Measurements from ENCODE around the gene TP73. TPM values are rescaled to one million over a fixed set of nuclear protein-coding genes. Genes with fewer than 3 reads are reported as not detected.

The TP73 gene
- total RNA-seq, 3 donors from 2014 or later (not counting 1 experiment from before 2014, with no cell fraction given) = 0.28 to 0.50 (median 0.39) TPM

- no peaks in the 10 kb centered on the region for H3K9me3 Mint-ChIP-seq
These were observed 127.1 kb downstream of the TP73 start for GRCh38 chr1:3779265-3779911.

DNA sequence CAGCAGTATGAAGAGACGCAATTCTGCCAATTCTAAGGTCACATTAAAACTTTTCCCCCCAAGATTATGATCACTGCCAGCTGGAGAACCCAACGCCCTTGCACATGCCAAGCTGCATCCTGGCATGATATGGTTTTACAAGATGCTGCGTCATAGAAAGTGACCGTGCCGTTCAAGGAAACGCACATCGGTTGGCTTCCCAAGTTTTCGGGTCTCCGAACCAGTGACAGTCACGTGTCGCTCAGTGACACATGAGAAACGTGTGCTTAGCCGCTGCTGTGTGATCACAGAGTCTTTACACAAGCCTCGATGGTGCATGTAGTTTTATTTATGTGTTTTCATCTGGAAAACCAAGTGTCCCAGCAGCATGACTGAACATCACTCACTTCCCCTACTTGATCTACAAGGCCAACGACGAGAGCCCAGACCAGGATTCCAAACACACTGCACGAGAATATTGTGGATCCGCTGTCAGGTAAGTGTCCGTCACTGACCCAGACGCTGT lies 127.6 kb downstream of the TP73 start:
- H3K36me3 Mint-ChIP-seq = peaks cover 7% of the 10 kb centered on the region
- no peak overlapping the region for H3K4me3 ChIP-seq (ENCODE audit: low read length)
- no peaks in the 10 kb centered on the region for H3K9me3 ChIP-seq (ENCODE audit: control insufficient read depth, insufficient read depth, low read length)
- H3K27ac ChIP-seq (ENCODE audit: low read length) = no peak overlapping the region
- 94% methylated on average over 20 of the region's 20 CpGs for WGBS (ENCODE audit: insufficient coverage)
- H3K27me3 ChIP-seq (ENCODE audit: control insufficient read depth, insufficient read depth, low read length) = no peaks in the 10 kb centered on the region
- peaks cover 51% of the 10 kb centered on the region for H3K36me3 ChIP-seq (ENCODE audit: control insufficient read depth, insufficient read depth, low read length)
- no peaks in the 10 kb centered on the region for H3K4me1 Mint-ChIP-seq
- H3K4me3 Mint-ChIP-seq = no peak overlapping the region
- H3K27me3 Mint-ChIP-seq (ENCODE audit: low read depth in 2 of 2) = no peaks in the 10 kb centered on the region
- peaks cover 13% of the 10 kb centered on the region for H3K4me1 ChIP-seq (ENCODE audit: control insufficient read depth, insufficient read depth, low read length)
- intact Hi-C loops (cut with micrococcal nuclease) = no loop called here
- no peak overlapping the region for H3K27ac Mint-ChIP-seq
- DNase-seq = no peak
- ATAC-seq = no peak
- TF ChIP-seq CTCF (IDR thresholded peaks at IDR 0.05) = no peak
- no peaks in the 10 kb centered on the region for H3K9me3 Mint-ChIP-seq

More at GRCh38 chr1:3779265-3779911, 127.1 kb downstream of the TP73 start:
- ATAC-seq = no peak
- Mint-ChIP-seq H3K36me3 (peaks cover 7% of the 10 kb centered on the region), H3K27ac (no peak overlapping the region), H3K4me1 (no peaks in the 10 kb centered on the region), H3K4me3 (no peak overlapping the region), H3K27me3 (ENCODE audit: low read depth in 2 of 2) (no peaks in the 10 kb centered on the region)
- Histone ChIP-seq H3K27me3 (ENCODE audit: control insufficient read depth, insufficient read depth, low read length) (no peaks in the 10 kb centered on the region), H3K4me1 (ENCODE audit: control insufficient read depth, insufficient read depth, low read length) (peaks cover 14% of the 10 kb centered on the region), H3K27ac (ENCODE audit: low read length) (no peak overlapping the region), H3K4me3 (ENCODE audit: low read length) (no peak overlapping the region), H3K9me3 (ENCODE audit: control insufficient read depth, insufficient read depth, low read length) (no peaks in the 10 kb centered on the region), H3K36me3 (ENCODE audit: control insufficient read depth, insufficient read depth, low read length) (peaks cover 47% of the 10 kb centered on the region)
- TF ChIP-seq CTCF (IDR thresholded peaks at IDR 0.05) = no peak
- intact Hi-C loops (cut with micrococcal nuclease) = no loop called here
- WGBS (ENCODE audit: insufficient coverage) = 97% methylated on average over 23 of the region's 23 CpGs
- DNase-seq = no peak

GRCh38 chr1:3780901-3781300 lies 128.6 kb downstream of the TP73 start:
- peaks cover 7% of the 10 kb centered on the region for H3K36me3 Mint-ChIP-seq

More at GRCh38 chr1:3780901-3781300, 128.6 kb downstream of the TP73 start:
- Histone ChIP-seq H3K36me3 (ENCODE audit: control insufficient read depth, insufficient read depth, low read length) (peaks cover 59% of the 10 kb centered on the region), H3K27me3 (ENCODE audit: control insufficient read depth, insufficient read depth, low read length) (no peaks in the 10 kb centered on the region), H3K4me1 (ENCODE audit: control insufficient read depth, insufficient read depth, low read length) (peaks cover 4% of the 10 kb centered on the region), H3K4me3 (ENCODE audit: low read length) (no peak overlapping the region), H3K27ac (ENCODE audit: low read length) (no peak overlapping the region), H3K9me3 (ENCODE audit: control insufficient read depth, insufficient read depth, low read length) (no peaks in the 10 kb centered on the region)
- ATAC-seq (no peak), DNase-seq (no peak)
- no peak for TF ChIP-seq CTCF (IDR thresholded peaks at IDR 0.05)
- Mint-ChIP-seq H3K4me1 (no peaks in the 10 kb centered on the region), H3K27ac (no peak overlapping the region), H3K27me3 (ENCODE audit: low read depth in 2 of 2) (no peaks in the 10 kb centered on the region), H3K9me3 (no peaks in the 10 kb centered on the region), H3K4me3 (no peak overlapping the region)
- WGBS (ENCODE audit: insufficient coverage) = 94% methylated on average over 21 of the region's 21 CpGs
- intact Hi-C loops (cut with micrococcal nuclease) = no loop called here

All from natural killer cell (primary cell).